H7 (cell line): ENCODE data around the gene IFNA13. TPM values are rescaled to one million over a fixed set of nuclear protein-coding genes. Genes with fewer than 3 reads are reported as not detected.

Experiments
- DNase-seq: peaks from one replicate; pipeline ENCODE4 v3.0.0; 2012
- H3K27me3 ChIP-seq: 2 replicates; pipeline ENCODE4 v1.6.0; 2011; ENCODE audit warnings: mild to moderate bottlenecking, low read length; ENCODE audit not compliant: control insufficient read depth, insufficient read depth
- H3K36me3 ChIP-seq: replicated peaks from 2 replicates; pipeline ENCODE4 v1.5.1; 2011; ENCODE audit warnings: low read length; ENCODE audit not compliant: control insufficient read depth, insufficient read depth
- H3K4me3 ChIP-seq: 2 replicates; pipeline ENCODE4 v1.5.1; 2011; ENCODE audit warnings: low read depth, mild to moderate bottlenecking, control low read depth, low read length, moderate library complexity; ENCODE audit not compliant: insufficient read depth
- total RNA-seq: library from RNA; depleted of rRNA; stranded (reverse); fragments of >200 nt; shearing (Covaris generic); gene quantifications from 2 replicates; pipeline ENCODE4 v1.2.3, GENCODE V29; 2014; rRNA removed

Gene IFNA13
- total RNA-seq, 1 experiment from 2014 or later: not detected

GRCh38 chr9:21331676-21332402, 36.0 kb downstream of the IFNA13 start:
- no peaks in the 10 kb centered on the region for H3K36me3 ChIP-seq
- H3K4me3 ChIP-seq: no peak overlapping the region
- DNase-seq: no peak
- H3K27me3 ChIP-seq: no peaks in the 10 kb centered on the region

GRCh38 chr9:21326526-21327139, 41.2 kb downstream of the IFNA13 start:
- no peaks in the 10 kb centered on the region for H3K36me3 ChIP-seq
- no peaks in the 10 kb centered on the region for H3K27me3 ChIP-seq
- DNase-seq: no peak
- H3K4me3 ChIP-seq: no peak overlapping the region

- Histone ChIP-seq H3K27me3 (no peaks in the 10 kb centered on the region), H3K36me3 (no peaks in the 10 kb centered on the region), H3K4me3 (no peak overlapping the region)
- DNase-seq: no peak
Measured at GRCh38 chr9:21324047-21324446, 43.8 kb downstream of the IFNA13 start.

GRCh38 chr9:21322911-21323461, 44.9 kb downstream of the IFNA13 start:
- no peak overlapping the region for H3K4me3 ChIP-seq
- no peak for DNase-seq
- no peaks in the 10 kb centered on the region for H3K27me3 ChIP-seq
- H3K36me3 ChIP-seq: no peaks in the 10 kb centered on the region

GRCh38 chr9:21320465-21320864, 47.4 kb downstream of the IFNA13 start:
- Histone ChIP-seq H3K27me3 (no peaks in the 10 kb centered on the region), H3K36me3 (no peaks in the 10 kb centered on the region), H3K4me3 (no peak overlapping the region)
- DNase-seq: no peak

GRCh38 chr9:21317956-21318923, 49.6 kb downstream of the IFNA13 start:
- H3K36me3 ChIP-seq: no peaks in the 10 kb centered on the region
- H3K4me3 ChIP-seq: no peak overlapping the region
- DNase-seq: no peak
- H3K27me3 ChIP-seq: no peaks in the 10 kb centered on the region

Other genes with a start within 250 kb of the IFNA13 start
- gene IFNW1, start 226.2 kb downstream of the IFNA13 start, total RNA-seq: not detected in 2 replicates
- not detected in 2 replicates for gene IFNA21, start 201.4 kb downstream of the IFNA13 start, total RNA-seq
- not detected in 2 replicates for gene IFNA4, start 180.5 kb downstream of the IFNA13 start, total RNA-seq
- not detected in 2 replicates for gene IFNA7, start 165.9 kb downstream of the IFNA13 start, total RNA-seq
- gene IFNA10, start 160.9 kb downstream of the IFNA13 start, total RNA-seq: not detected in 2 replicates
- gene IFNA16, start 150.7 kb downstream of the IFNA13 start, total RNA-seq: not detected in 2 replicates
- not detected in 2 replicates for gene IFNA17, start 139.8 kb downstream of the IFNA13 start, total RNA-seq
- gene IFNA14, start 128.1 kb downstream of the IFNA13 start, total RNA-seq: not detected in 2 replicates
- gene IFNA5, start 62.7 kb downstream of the IFNA13 start, total RNA-seq: not detected in 2 replicates
- gene KLHL9, start 32.7 kb downstream of the IFNA13 start, total RNA-seq: 12.1 and 12.2 TPM in 2 replicates
- not detected in 2 replicates for gene IFNA6, start 17.2 kb downstream of the IFNA13 start, total RNA-seq
- not detected in 2 replicates for gene IFNA2, start 17.3 kb upstream of the IFNA13 start, total RNA-seq
- gene IFNA8, start 41.1 kb upstream of the IFNA13 start, total RNA-seq: not detected in 2 replicates
- not detected in 2 replicates for gene IFNA1, start 72.4 kb upstream of the IFNA13 start, total RNA-seq
- not detected in 2 replicates for gene IFNE, start 114.3 kb upstream of the IFNA13 start, total RNA-seq